ENCODE data around the gene ACY1.

The ACY1 gene

GRCh38 chr3:51950899-51951298, 32.4 kb upstream of the ACY1 start:
- TF ChIP-seq JUND (IDR thresholded peaks at IDR 0.05; ENCODE audit: low read depth), result no peak
- no peak for DNase-seq (ENCODE audit: low read depth in 1 of 2, low spot score in 1 of 2)
- in situ Hi-C loops (cut with HindIII; ENCODE audit: low pct_unique_long_range_greater_than_20kb, low sequenced_read_pairs), result no loop called here

GRCh38 chr3:51953445-51953844, 29.9 kb upstream of the ACY1 start:
- TF ChIP-seq JUND (IDR thresholded peaks at IDR 0.05; ENCODE audit: low read depth), result no peak
- in situ Hi-C loops (cut with HindIII; ENCODE audit: low pct_unique_long_range_greater_than_20kb, low sequenced_read_pairs), result no loop called here
- no peak for DNase-seq (ENCODE audit: low read depth in 1 of 2, low spot score in 1 of 2)

- DNase-seq (ENCODE audit: low read depth in 1 of 2, low spot score in 1 of 2), result no peak
- in situ Hi-C loops (cut with HindIII; ENCODE audit: low pct_unique_long_range_greater_than_20kb, low sequenced_read_pairs), result no loop called here
- TF ChIP-seq JUND (IDR thresholded peaks at IDR 0.05; ENCODE audit: low read depth), result no peak
These were observed 29.2 kb upstream of the ACY1 start for GRCh38 chr3:51954105-51954504.

- no peak for DNase-seq (ENCODE audit: low read depth in 1 of 2, low spot score in 1 of 2)
- in situ Hi-C loops (cut with HindIII; ENCODE audit: low pct_unique_long_range_greater_than_20kb, low sequenced_read_pairs), result no loop called here
- TF ChIP-seq JUND (IDR thresholded peaks at IDR 0.05; ENCODE audit: low read depth), result no peak
These were observed 28.6 kb upstream of the ACY1 start for GRCh38 chr3:51954713-51955112.

GRCh38 chr3:51955175-51955892, 28.0 kb upstream of the ACY1 start, which contains the start of gene GPR62:
Gene GPR62, plus strand, starts transcription at chr3:51955381. Its CDS starts 272 bp downstream, at chr3:51955653.
- no peak for DNase-seq (ENCODE audit: low read depth in 1 of 2, low spot score in 1 of 2)
- in situ Hi-C loops (cut with HindIII; ENCODE audit: low pct_unique_long_range_greater_than_20kb, low sequenced_read_pairs), result no loop called here
- no peak for TF ChIP-seq JUND (IDR thresholded peaks at IDR 0.05; ENCODE audit: low read depth)

GRCh38 chr3:51955893-51956770, 27.2 kb upstream of the ACY1 start:
- TF ChIP-seq JUND (IDR thresholded peaks at IDR 0.05; ENCODE audit: low read depth), result no peak
- DNase-seq (ENCODE audit: low read depth in 1 of 2, low spot score in 1 of 2), result no peak
- in situ Hi-C loops (cut with HindIII; ENCODE audit: low pct_unique_long_range_greater_than_20kb, low sequenced_read_pairs), result no loop called here

GRCh38 chr3:51957520-51958205, 25.7 kb upstream of the ACY1 start:
- in situ Hi-C loops (cut with HindIII; ENCODE audit: low pct_unique_long_range_greater_than_20kb, low sequenced_read_pairs), result no loop called here
- TF ChIP-seq JUND (IDR thresholded peaks at IDR 0.05; ENCODE audit: low read depth), result no peak
- DNase-seq (ENCODE audit: low read depth in 1 of 2, low spot score in 1 of 2), result no peak

- TF ChIP-seq JUND (IDR thresholded peaks at IDR 0.05; ENCODE audit: low read depth), result no peak
- in situ Hi-C loops (cut with HindIII; ENCODE audit: low pct_unique_long_range_greater_than_20kb, low sequenced_read_pairs), result no loop called here
These were observed 24.5 kb upstream of the ACY1 start for GRCh38 chr3:51958603-51959521.

GRCh38 chr3:51959651-51960050, 23.7 kb upstream of the ACY1 start:
- no peak for DNase-seq (ENCODE audit: low read depth in 1 of 2, low spot score in 1 of 2)
- TF ChIP-seq JUND (IDR thresholded peaks at IDR 0.05; ENCODE audit: low read depth), result no peak
- in situ Hi-C loops (cut with HindIII; ENCODE audit: low pct_unique_long_range_greater_than_20kb, low sequenced_read_pairs), result no loop called here

More at GRCh38 chr3:51958603-51959521, 24.5 kb upstream of the ACY1 start:
- no peak for DNase-seq (ENCODE audit: low read depth in 1 of 2, low spot score in 1 of 2)

- no peak for DNase-seq (ENCODE audit: low read depth in 1 of 2, low spot score in 1 of 2)
- in situ Hi-C loops (cut with HindIII; ENCODE audit: low pct_unique_long_range_greater_than_20kb, low sequenced_read_pairs), result no loop called here
- TF ChIP-seq JUND (IDR thresholded peaks at IDR 0.05; ENCODE audit: low read depth), result no peak
These were observed 22.9 kb upstream of the ACY1 start for GRCh38 chr3:51960386-51960785.

GRCh38 chr3:51961011-51961410, 22.3 kb upstream of the ACY1 start:
- in situ Hi-C loops (cut with HindIII; ENCODE audit: low pct_unique_long_range_greater_than_20kb, low sequenced_read_pairs), result no loop called here
- TF ChIP-seq JUND (IDR thresholded peaks at IDR 0.05; ENCODE audit: low read depth), result no peak
- no peak for DNase-seq (ENCODE audit: low read depth in 1 of 2, low spot score in 1 of 2)
